ENCODE results near the gene TAB2.

DNA sequence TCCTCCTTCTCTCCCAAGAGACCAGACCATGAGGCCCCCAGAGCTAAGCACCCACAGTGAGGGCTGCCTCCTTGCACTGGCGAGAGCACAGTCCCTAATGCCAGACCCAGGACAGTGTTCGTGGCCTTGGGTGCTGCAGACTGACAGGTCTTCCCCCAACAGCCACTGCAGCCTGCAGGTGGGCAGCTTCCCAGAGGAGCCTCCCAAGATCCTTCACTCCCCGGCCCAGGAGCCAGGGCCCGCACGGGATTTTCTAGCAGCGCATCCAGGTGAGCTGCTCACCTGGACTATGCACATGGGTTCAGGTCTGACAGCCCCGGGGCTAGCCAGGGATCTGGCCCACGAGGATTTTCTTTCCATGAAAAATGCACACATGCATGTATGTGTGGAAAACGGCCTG is 124.2 kb downstream of the TAB2 start:
- TF ChIP-seq, protein P1, sequence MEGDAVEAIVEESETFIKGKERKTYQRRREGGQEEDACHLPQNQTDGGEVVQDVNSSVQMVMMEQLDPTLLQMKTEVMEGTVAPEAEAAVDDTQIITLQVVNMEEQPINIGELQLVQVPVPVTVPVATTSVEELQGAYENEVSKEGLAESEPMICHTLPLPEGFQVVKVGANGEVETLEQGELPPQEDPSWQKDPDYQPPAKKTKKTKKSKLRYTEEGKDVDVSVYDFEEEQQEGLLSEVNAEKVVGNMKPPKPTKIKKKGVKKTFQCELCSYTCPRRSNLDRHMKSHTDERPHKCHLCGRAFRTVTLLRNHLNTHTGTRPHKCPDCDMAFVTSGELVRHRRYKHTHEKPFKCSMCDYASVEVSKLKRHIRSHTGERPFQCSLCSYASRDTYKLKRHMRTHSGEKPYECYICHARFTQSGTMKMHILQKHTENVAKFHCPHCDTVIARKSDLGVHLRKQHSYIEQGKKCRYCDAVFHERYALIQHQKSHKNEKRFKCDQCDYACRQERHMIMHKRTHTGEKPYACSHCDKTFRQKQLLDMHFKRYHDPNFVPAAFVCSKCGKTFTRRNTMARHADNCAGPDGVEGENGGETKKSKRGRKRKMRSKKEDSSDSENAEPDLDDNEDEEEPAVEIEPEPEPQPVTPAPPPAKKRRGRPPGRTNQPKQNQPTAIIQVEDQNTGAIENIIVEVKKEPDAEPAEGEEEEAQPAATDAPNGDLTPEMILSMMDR (IDR thresholded peaks at IDR 0.05; ENCODE audit: control extremely low read depth in 1 of 3, insufficient read depth in 1 of 3, low read depth in 1 of 3, low read length in 3 of 3), result no peak
- TF ChIP-seq EP300 (IDR thresholded peaks at IDR 0.05; ENCODE audit: borderline replicate concordance in 1 of 2, low read depth in 2 of 2, low read length in 2 of 2) (no peak), SP1 (IDR thresholded peaks at IDR 0.05; ENCODE audit: low read depth, low read length) (no peak), JUN (IDR thresholded peaks at IDR 0.05; ENCODE audit: low read depth, low read length) (no peak), POLR2A (IDR thresholded peaks at IDR 0.05; ENCODE audit: control extremely low read depth in 1 of 2, low read depth in 2 of 2, low read length in 2 of 2) (no peak), MAFK (IDR thresholded peaks at IDR 0.05; ENCODE audit: low read depth, low read length) (no peak), EZH2 (IDR thresholded peaks at IDR 0.05; ENCODE audit: low read depth, low read length, severe bottlenecking) (no peak), YY1 (IDR thresholded peaks at IDR 0.05; ENCODE audit: low read depth, low read length) (no peak), TEAD4 (IDR thresholded peaks at IDR 0.05; ENCODE audit: low read depth, low read length) (no peak), POLR2AphosphoS5 (IDR thresholded peaks at IDR 0.05; ENCODE audit: low read depth, low read length) (no peak), CREB1 (IDR thresholded peaks at IDR 0.05) (no peak), GTF2F1 (IDR thresholded peaks at IDR 0.05; ENCODE audit: borderline replicate concordance, low read depth, low read length) (no peak), CEBPB (IDR thresholded peaks at IDR 0.05; ENCODE audit: low read depth, low read length) (no peak)
